Measurements from ENCODE around the gene CASP9.
A peak's percentile ranks its signal among the peaks of the same experiment; 100 is the strongest.

CASP9 gene

DNA sequence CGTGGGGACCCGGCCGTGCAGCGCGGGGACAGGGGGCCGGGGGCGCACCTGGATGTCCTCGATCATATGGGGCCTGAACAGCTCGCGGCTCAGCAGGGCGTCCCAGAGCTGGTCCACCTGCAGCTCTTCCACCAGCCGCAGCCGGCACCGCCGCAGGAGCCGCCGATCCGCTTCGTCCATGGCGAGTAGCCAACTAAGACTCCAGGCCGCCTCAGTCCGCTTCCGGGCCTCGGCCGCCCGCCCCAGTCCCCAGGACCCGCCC, at the start of gene CASP9:
Gene CASP9 (minus strand): TSS at position 195 of the 262 bp plus-strand sequence. CDS start 15 bp downstream, at position 180.
- H3K4me1 Mint-ChIP-seq = peaks cover 56% of the 10 kb centered on the region
- peak within 1 kb of the TSS; percentile 87 for H3K4me3 Mint-ChIP-seq
- no peaks in the 10 kb centered on the region for H3K36me3 Mint-ChIP-seq
- no peaks in the 10 kb centered on the region for H3K27me3 Mint-ChIP-seq
- peak within 1 kb of the TSS; percentile 100 for H3K27ac Mint-ChIP-seq
- H3K9me3 Mint-ChIP-seq = no peaks in the 10 kb centered on the region

- peaks cover 11% of the 10 kb centered on the region for H3K36me3 Mint-ChIP-seq
- peaks cover 27% of the 10 kb centered on the region for H3K4me1 Mint-ChIP-seq
- peak overlapping the region; percentile 23 for H3K27ac Mint-ChIP-seq
- no peak overlapping the region for H3K4me3 Mint-ChIP-seq
- H3K27me3 Mint-ChIP-seq = no peaks in the 10 kb centered on the region
- H3K9me3 Mint-ChIP-seq = no peaks in the 10 kb centered on the region
Observed at GRCh38 chr1:15573477-15573876, 49.5 kb upstream of the CASP9 start.

GRCh38 chr1:15571266-15571665, 47.3 kb upstream of the CASP9 start:
- Mint-ChIP-seq H3K27me3 (no peaks in the 10 kb centered on the region), H3K4me3 (no peak overlapping the region), H3K9me3 (no peaks in the 10 kb centered on the region), H3K27ac (peak overlapping the region; percentile 59), H3K36me3 (peaks cover 14% of the 10 kb centered on the region), H3K4me1 (peaks cover 10% of the 10 kb centered on the region)

DNA sequence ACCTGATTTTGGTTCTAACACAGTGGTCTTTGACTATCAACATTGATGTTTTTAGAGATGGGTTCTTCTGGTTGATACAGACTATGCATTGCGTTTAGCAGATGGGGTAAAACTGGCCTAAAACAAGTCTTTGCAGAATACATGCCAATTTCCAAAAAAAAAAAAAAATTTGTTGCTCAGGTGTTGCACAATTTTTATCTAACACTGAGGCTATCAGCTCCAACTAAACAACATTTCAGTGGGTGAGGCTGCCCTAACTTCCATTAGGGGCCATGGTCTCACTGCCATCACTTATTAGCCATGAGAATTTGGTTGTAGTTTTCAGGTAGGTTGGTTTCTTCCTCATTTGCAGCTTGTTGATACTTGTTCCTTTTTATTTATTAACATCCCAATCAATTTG, 46.8 kb upstream of the CASP9 start:
- peaks cover 10% of the 10 kb centered on the region for H3K4me1 Mint-ChIP-seq
- H3K4me3 Mint-ChIP-seq = no peak overlapping the region
- H3K27ac Mint-ChIP-seq = peak overlapping the region; percentile 59
- peaks cover 14% of the 10 kb centered on the region for H3K36me3 Mint-ChIP-seq
- no peaks in the 10 kb centered on the region for H3K27me3 Mint-ChIP-seq
- H3K9me3 Mint-ChIP-seq = no peaks in the 10 kb centered on the region

GRCh38 chr1:15568387-15569073, 44.5 kb upstream of the CASP9 start:
- no peak overlapping the region for H3K27ac Mint-ChIP-seq
- H3K4me3 Mint-ChIP-seq = no peak overlapping the region
- peaks cover 14% of the 10 kb centered on the region for H3K36me3 Mint-ChIP-seq
- H3K4me1 Mint-ChIP-seq = peaks cover 6% of the 10 kb centered on the region
- H3K27me3 Mint-ChIP-seq = no peaks in the 10 kb centered on the region
- no peaks in the 10 kb centered on the region for H3K9me3 Mint-ChIP-seq

DNA sequence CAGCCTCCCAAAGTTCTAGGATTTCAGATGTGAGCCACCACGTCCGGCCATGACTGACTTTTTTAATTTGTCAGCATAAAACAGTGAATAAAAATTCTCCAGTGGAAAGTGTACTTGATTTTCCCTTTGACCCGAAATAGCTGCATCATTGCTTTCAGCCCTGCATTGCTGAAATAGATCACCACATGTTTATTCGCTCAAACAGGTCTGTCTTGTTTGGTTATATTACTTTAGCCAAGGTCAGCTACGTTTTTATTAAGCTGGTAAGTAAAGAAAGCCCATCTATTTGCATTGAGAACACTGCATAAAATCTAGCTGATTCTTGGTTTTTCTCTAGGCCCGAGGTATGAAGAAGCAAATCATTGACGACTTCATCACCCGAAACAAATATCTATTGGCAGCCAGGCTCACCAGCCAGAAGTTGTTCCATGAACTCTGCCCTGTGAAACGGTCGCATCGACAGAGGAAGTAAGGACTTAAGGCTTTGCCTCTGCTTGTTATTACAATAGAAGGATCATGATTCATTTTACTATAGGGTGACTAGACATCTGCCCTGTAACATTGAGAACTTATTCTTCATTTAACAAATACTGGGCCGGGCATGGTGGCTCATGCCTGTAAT, 35.3 kb upstream of the CASP9 start:
- no peak overlapping the region for H3K27ac Mint-ChIP-seq
- H3K9me3 Mint-ChIP-seq = no peaks in the 10 kb centered on the region
- H3K27me3 Mint-ChIP-seq = no peaks in the 10 kb centered on the region
- peaks cover 11% of the 10 kb centered on the region for H3K36me3 Mint-ChIP-seq
- no peaks in the 10 kb centered on the region for H3K4me1 Mint-ChIP-seq
- H3K4me3 Mint-ChIP-seq = no peak overlapping the region

- Mint-ChIP-seq H3K9me3 (no peaks in the 10 kb centered on the region), H3K4me1 (no peaks in the 10 kb centered on the region), H3K4me3 (no peak overlapping the region), H3K27me3 (no peaks in the 10 kb centered on the region), H3K36me3 (peaks cover 7% of the 10 kb centered on the region), H3K27ac (no peak overlapping the region)
Observed at GRCh38 chr1:15558516-15558915, 34.5 kb upstream of the CASP9 start.

DNA sequence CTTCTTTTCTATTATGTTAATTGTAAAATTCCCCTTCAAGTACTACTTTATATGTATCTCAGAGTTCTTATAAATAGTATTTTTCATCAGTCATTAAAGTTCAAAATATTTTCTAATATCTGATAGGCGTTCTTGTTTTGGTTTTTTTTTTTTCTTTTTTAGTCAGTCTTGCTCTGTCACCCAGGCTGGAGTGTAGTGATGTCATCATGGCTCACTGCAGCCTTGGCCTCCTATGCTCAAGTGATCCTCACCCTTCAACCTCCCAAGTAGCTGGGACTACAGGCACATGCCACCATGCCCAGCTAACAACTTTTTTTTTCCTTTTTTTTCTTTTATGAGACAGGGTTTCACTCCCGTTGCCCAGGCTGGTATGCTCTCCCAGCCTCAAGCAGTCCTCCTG, 33.6 kb upstream of the CASP9 start:
- Mint-ChIP-seq H3K27me3 (no peaks in the 10 kb centered on the region), H3K9me3 (no peaks in the 10 kb centered on the region), H3K36me3 (peaks cover 8% of the 10 kb centered on the region), H3K4me1 (no peaks in the 10 kb centered on the region), H3K4me3 (no peak overlapping the region), H3K27ac (no peak overlapping the region)

DNA sequence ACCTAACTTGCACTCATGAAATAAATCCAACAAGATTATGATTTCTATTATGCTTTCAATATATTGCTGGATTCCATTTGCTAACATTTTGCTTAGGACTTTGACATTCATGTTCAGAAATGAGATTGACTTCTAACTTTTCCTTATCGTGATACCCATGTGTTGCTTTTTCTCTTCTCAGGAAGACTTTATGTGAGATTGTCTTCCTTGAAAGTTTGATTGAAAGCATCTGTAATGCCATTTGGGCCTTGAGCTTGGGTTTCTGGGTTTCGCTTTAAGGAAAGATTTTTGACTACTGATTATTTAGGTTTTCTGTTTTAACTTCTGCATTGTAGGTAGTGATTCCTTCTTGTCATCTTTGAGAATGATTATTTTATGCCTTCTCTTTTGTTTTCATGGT, 33.0 kb upstream of the CASP9 start:
- Mint-ChIP-seq H3K36me3 (peaks cover 5% of the 10 kb centered on the region), H3K27ac (no peak overlapping the region), H3K4me1 (no peaks in the 10 kb centered on the region), H3K4me3 (no peak overlapping the region), H3K27me3 (no peaks in the 10 kb centered on the region), H3K9me3 (no peaks in the 10 kb centered on the region)

GRCh38 chr1:15550573-15550972, 26.6 kb upstream of the CASP9 start:
- H3K27ac Mint-ChIP-seq = no peak overlapping the region
- H3K4me3 Mint-ChIP-seq = no peak overlapping the region
- H3K4me1 Mint-ChIP-seq = no peaks in the 10 kb centered on the region
- no peaks in the 10 kb centered on the region for H3K9me3 Mint-ChIP-seq
- peaks cover 14% of the 10 kb centered on the region for H3K36me3 Mint-ChIP-seq
- no peaks in the 10 kb centered on the region for H3K27me3 Mint-ChIP-seq

- H3K9me3 Mint-ChIP-seq = no peaks in the 10 kb centered on the region
- H3K27me3 Mint-ChIP-seq = no peaks in the 10 kb centered on the region
- H3K4me3 Mint-ChIP-seq = no peak overlapping the region
- H3K27ac Mint-ChIP-seq = no peak overlapping the region
- H3K4me1 Mint-ChIP-seq = peaks cover 4% of the 10 kb centered on the region
- peaks cover 12% of the 10 kb centered on the region for H3K36me3 Mint-ChIP-seq
Observed at GRCh38 chr1:15546641-15547040, 22.6 kb upstream of the CASP9 start.

GRCh38 chr1:15543589-15544568, 19.9 kb upstream of the CASP9 start:
- Mint-ChIP-seq H3K36me3 (peaks cover 9% of the 10 kb centered on the region), H3K9me3 (no peaks in the 10 kb centered on the region), H3K4me3 (no peak overlapping the region), H3K27me3 (no peaks in the 10 kb centered on the region), H3K4me1 (peaks cover 10% of the 10 kb centered on the region), H3K27ac (no peak overlapping the region)

- H3K9me3 Mint-ChIP-seq = no peaks in the 10 kb centered on the region
- no peak overlapping the region for H3K27ac Mint-ChIP-seq
- H3K27me3 Mint-ChIP-seq = no peaks in the 10 kb centered on the region
- peaks cover 13% of the 10 kb centered on the region for H3K4me1 Mint-ChIP-seq
- no peak overlapping the region for H3K4me3 Mint-ChIP-seq
- H3K36me3 Mint-ChIP-seq = peaks cover 12% of the 10 kb centered on the region
Observed at GRCh38 chr1:15543251-15543588, 19.2 kb upstream of the CASP9 start.

DNA sequence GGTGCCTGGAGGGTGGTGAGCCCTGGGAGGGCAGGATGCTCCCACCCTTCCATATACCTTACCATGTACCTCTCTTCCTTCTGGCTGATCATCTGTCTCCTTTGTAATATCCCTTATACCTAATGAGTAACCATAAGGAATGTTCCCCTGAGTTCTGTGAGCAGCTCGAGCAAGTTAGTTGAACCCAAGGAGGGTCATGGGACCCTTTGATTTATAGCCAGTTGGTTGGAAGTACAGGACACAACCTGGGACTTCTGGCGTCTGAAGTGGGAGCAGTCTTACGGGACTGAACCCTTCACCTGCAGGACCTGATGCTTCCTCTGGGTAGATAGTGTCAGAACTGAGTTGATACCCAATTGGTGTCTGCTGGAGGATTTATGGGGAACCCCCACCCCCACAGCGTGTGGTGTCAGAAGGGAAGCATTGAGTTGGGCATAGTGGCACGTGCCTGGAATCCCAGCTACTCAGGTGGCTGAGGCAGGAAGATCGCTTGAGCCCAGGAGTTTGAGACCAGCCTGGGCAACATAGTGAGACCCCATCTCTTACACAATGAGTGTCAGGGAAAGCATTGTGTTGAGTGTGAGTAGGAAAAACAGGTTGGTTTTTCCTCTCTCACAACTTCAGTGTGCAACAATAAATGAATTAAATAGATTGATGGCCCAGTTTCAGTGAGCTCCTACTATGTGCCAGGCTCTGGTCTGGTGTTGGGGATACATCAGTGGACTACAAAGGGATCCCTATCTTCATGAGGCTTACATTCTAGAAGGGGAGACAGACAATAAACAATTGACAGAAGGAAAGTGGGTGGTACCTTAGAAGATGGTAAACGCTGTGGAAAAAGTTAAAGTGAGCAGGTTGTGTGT, 18.6 kb upstream of the CASP9 start:
- no peak overlapping the region for H3K4me3 Mint-ChIP-seq
- H3K27me3 Mint-ChIP-seq = no peaks in the 10 kb centered on the region
- H3K4me1 Mint-ChIP-seq = peaks cover 13% of the 10 kb centered on the region
- peaks cover 7% of the 10 kb centered on the region for H3K36me3 Mint-ChIP-seq
- no peaks in the 10 kb centered on the region for H3K9me3 Mint-ChIP-seq
- H3K27ac Mint-ChIP-seq = peak overlapping the region; percentile 23

DNA sequence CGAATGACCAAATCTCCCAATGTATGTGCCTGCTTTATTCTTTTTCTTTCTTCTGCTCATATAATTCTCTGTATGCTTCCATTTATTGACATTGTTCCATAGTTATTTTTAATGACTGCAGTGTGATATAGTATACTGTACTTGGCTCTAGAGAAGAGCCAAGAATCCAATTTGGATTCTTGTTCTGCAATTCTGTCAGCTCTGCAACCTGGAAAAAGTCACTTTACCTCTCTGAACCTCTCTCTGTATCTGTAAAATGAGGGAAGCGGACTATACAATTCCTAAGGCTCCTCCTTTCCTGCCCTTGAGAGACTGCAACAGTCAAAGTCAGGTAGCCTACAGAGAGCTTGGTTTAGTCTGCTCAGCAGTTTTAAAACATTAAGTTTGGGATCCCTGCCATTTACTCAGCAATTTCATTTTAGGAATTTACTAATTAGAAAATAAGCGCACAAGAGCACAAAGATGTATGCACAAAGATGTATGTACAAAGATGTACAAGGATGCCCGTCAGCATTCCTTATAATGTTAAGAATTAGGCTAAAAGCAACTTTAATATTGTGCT, 17.3 kb upstream of the CASP9 start:
- no peaks in the 10 kb centered on the region for H3K9me3 Mint-ChIP-seq
- no peak overlapping the region for H3K4me3 Mint-ChIP-seq
- H3K27ac Mint-ChIP-seq = peak overlapping the region; percentile 30
- H3K27me3 Mint-ChIP-seq = no peaks in the 10 kb centered on the region
- peaks cover 12% of the 10 kb centered on the region for H3K36me3 Mint-ChIP-seq
- H3K4me1 Mint-ChIP-seq = peaks cover 13% of the 10 kb centered on the region
